NCI-H1694 treated with DMSO at 0.1 percent for 48 hours (cell line): ENCODE data around the gene MAP1B.
A peak's percentile ranks its signal among the peaks of the same experiment; 100 is the strongest.

Source experiments
- DNase-seq: peaks from one replicate; lab custom pipeline; 2025; lab: John Stamatoyannopoulos, UW

The MAP1B gene

GRCh38 chr5:72194846-72195245 is 87.6 kb downstream of the MAP1B start:
- no peak for DNase-seq

DNA sequence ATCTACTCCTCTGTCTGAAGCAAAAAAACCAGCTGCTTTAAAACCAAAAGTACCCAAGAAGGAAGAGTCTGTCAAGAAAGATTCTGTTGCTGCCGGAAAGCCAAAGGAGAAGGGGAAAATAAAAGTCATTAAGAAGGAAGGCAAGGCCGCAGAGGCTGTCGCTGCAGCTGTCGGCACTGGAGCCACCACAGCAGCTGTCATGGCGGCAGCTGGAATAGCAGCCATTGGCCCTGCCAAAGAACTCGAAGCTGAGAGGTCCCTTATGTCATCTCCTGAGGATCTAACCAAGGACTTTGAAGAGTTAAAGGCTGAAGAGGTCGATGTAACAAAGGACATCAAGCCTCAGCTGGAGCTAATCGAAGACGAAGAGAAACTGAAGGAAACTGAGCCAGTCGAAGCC is 88.3 kb downstream of the MAP1B start:
- DNase-seq: no peak

- no peak for DNase-seq
Measured at GRCh38 chr5:72197393-72197792, 90.1 kb downstream of the MAP1B start.

DNA sequence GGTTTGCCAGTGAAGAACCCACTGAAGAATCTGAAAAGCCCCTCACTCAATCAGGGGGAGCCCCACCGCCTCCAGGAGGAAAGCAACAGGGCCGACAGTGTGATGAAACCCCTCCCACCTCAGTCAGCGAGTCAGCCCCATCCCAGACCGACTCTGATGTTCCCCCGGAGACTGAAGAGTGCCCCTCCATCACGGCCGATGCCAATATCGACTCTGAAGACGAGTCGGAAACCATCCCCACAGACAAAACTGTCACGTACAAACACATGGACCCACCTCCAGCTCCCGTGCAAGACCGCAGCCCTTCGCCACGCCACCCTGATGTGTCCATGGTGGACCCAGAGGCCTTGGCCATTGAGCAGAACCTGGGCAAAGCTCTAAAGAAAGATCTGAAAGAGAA is 92.4 kb downstream of the MAP1B start:
- no peak for DNase-seq

DNA sequence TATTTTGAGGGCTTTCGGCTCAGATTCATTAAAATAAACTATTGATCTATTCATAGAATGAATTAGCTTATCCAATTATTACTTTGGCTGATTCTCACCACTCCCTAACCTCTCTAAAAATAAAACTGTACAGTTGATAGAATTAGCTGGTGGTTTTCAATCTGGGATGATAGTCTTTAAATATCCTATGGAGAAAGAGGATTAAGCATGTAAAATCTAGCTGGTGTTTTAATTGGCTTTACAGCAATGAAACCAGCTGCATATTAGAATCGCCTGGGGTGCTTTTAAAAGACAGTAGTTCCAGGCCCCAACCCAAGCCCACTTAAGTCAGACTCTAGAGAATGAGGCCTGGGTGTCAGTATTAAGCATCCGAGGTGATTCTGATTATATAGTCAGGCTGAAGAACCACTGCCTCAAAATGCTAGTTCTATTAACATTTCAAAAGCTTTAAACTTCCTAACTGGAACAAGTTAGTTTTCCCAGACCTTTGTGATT is 95.1 kb downstream of the MAP1B start:
- no peak for DNase-seq

- no peak for DNase-seq
Measured at GRCh38 chr5:72203251-72203845, 96.1 kb downstream of the MAP1B start.

GRCh38 chr5:72204946-72205345 is 97.7 kb downstream of the MAP1B start:
- no peak for DNase-seq

- DNase-seq: no peak
Measured at GRCh38 chr5:72205431-72206009, 98.2 kb downstream of the MAP1B start.

DNA sequence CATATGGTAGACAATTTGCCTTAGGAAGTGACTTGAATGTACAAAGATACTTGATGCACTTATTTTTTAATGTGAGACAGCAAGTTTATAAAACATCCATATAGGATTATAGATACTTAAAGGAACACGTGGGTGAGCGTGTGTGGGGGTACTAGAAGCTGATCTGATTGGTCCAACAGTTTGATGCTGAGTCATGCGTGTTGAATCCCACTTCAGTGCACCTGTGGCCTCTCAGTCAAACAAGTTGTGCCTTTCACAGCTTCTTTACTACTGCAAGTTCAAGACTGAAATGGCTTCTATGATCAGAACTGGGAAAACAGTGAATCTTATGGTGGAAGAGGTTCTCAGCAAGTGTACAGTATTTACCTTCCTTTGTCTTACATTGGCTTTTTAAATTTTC is 98.9 kb downstream of the MAP1B start:
- no peak for DNase-seq

DNA sequence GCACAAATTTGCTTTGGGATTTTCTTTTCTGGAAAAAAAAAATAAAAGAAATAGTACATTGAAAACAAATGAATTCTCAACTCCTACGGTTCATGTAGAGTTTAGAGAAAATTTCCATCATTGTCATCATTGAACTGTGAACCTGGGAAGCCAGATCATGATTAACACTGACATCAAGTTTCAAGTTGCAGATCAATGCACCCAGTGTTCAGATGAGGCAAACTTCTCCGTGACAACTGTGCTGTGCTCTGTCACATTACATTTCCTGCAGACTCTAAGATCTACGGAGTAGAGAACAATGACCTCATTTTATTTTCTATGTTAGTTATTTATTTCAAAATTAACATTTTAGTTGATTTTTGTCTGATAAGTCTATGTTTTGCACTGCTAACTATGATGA is 99.7 kb downstream of the MAP1B start:
- no peak for DNase-seq

GRCh38 chr5:72208324-72208926 is 101.2 kb downstream of the MAP1B start:
- DNase-seq: no peak

GRCh38 chr5:72209147-72210115 is 102.2 kb downstream of the MAP1B start:
- DNase-seq: peak; percentile 84

- DNase-seq: no peak
Measured at GRCh38 chr5:72210888-72211678, 103.8 kb downstream of the MAP1B start.

- DNase-seq: no peak
Measured at GRCh38 chr5:72212171-72212570, 104.9 kb downstream of the MAP1B start.

DNA sequence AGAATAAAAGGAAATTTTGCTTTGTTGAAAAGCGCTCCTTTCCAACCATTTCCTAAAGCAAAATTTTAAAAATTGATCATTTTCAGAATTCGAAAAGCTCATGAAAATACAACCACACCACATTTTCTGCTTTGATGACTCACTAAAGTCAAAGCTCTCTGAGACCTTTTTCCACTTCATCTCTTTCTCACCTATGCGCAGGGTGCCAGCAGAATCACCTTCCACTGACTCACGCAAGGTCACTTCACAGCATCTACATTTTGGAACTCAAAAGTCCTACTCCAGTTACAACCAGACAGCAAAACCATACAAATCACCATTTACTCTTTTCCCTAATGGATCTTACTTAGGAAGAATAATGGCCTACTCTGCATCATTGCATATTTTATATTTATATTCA is 106.2 kb downstream of the MAP1B start:
- no peak for DNase-seq

- DNase-seq: no peak
Measured at GRCh38 chr5:72214168-72214567, 106.9 kb downstream of the MAP1B start.

DNA sequence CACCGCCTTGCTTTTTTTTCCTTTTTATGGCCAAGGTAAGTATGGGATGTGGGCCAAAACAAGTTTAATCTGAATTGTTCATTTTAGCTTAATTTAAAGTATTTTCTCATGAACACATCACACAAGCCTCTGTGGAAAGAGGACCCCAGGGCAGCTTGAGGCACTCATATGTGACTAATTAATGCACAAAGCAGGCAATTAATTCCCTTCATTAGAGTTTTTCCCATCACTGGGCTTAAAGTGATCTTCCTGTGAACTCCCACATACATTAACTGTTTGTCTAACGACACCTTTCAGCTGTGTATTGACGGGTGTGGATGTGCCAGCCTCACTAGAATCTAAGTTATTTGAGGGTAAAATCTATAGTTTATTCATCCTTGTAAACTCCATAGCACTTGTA is 109.5 kb downstream of the MAP1B start:
- DNase-seq: no peak

DNA sequence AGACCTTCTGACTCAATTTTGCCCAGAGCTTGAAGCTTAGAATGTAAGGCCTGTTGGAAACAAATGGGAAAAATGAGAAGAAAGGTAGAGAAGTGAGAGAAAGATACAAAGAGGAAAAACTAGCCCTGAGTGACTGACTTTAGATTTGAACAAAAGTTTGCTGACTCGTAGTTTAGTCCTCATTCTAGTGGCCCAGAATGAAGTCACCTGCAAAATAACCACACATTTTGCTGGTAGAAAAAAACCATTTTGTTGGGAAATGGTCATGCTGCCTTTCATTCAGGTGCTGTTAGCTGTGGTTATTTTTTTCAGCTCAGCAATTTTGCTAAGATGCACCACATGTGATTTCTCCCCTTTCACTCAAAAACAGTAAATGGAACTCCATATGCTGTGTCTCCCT is 113.8 kb downstream of the MAP1B start:
- no peak for DNase-seq

DNA sequence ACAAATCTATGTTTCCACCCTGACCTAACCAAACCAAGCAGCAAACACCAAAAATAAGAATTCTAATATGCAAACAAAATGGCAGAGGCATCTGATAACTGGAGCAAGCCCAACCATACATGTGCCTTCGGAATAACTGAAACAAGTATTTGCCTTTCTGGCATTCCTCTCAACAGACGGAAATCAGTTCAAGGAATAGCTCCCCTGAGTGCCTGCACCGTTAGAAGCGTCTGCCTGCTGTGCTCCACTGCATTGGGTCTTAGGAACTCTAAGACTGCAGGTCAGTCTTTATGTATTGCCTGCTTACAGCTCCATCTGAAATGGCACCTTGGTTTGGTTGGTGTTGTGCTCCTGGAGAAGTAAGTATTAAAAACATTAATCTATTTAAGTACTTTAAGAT is 114.3 kb downstream of the MAP1B start:
- no peak for DNase-seq

DNA sequence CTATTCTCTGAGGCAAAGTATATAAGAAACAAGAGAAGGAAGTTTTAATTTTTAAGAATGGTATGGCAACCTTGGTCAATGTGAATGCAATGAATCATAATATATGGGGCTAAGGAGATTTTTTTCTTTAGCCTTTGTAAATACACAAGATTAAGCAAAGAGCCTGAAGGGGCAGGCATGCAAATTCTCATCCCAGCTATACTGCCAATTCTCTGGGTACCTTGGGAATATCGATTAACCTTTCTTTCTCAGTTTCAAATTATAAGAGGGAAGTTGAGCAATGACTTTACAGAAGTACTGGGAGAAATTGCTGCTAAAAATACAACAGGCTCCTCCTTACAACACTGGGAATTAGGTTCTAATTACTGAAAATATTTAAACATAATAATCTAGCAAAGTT is 115.2 kb downstream of the MAP1B start:
- no peak for DNase-seq

- DNase-seq: no peak
Measured at GRCh38 chr5:72223371-72223770, 116.1 kb downstream of the MAP1B start.
